ENCODE results near the gene ARPC1A. TPM values are rescaled to one million over a fixed set of nuclear protein-coding genes. Genes with fewer than 3 reads are reported as not detected.
"Not testable (repeated sequence)": the region's sequence is repeated elsewhere in the genome, so short reads cannot be mapped to it uniquely, and the experiment has no call there.

Gene ARPC1A
- total and polyA plus RNA-seq, 2 experiments from 2014 or later, result 209 to 294 TPM

GRCh38 chr7:99312316-99313203, 13.1 kb upstream of the ARPC1A start:
- H3K27ac ChIP-seq, result no peak overlapping the region
- no peaks in the 10 kb centered on the region for H3K9me2 ChIP-seq (ENCODE audit: insufficient read depth)
- no peak overlapping the region for H3K9ac ChIP-seq
- WGBS, 2 experiments (ENCODE audit: low coverage in 1 of 2, low lambda C conversion rate in 2 of 2, missing lambda C conversion rate in 2 of 2), result 26 to 32% methylated on average over 16 of the region's 16 CpGs
- in situ Hi-C loops (cut with MboI), result loop anchor here (5.0 to 10.0 kb wide), 2 partner anchors 168 to 270 kb away; partner anchors contain the start of gene SMURF1
- H3F3A ChIP-seq (ENCODE audit: insufficient read depth), result no peaks in the 10 kb centered on the region
- H3K9me3 ChIP-seq (ENCODE audit: low read depth), result no peaks in the 10 kb centered on the region
- H2AFZ ChIP-seq, result peak overlapping the region; percentile 54
- H3K27me3 ChIP-seq (replicated peaks; ENCODE audit: insufficient read depth), result no peaks in the 10 kb centered on the region
- H3K36me3 ChIP-seq (ENCODE audit: low read depth), result no peaks in the 10 kb centered on the region
- no peak overlapping the region for H3K4me3 ChIP-seq
- peak overlapping the region; percentile 41 for H3K4me2 ChIP-seq (ENCODE audit: unreplicated experiment)
- no peaks in the 10 kb centered on the region for H3K4me1 ChIP-seq (ENCODE audit: insufficient read depth)
- H3K79me2 ChIP-seq (ENCODE audit: insufficient read depth), result no peaks in the 10 kb centered on the region
- TF ChIP-seq EZH2phosphoT487 (IDR thresholded peaks at IDR 0.05; ENCODE audit: insufficient read depth, low read depth), result no peak
- TF ChIP-seq EZH2 (IDR thresholded peaks at IDR 0.05; ENCODE audit: insufficient read depth, poor library complexity, severe bottlenecking), result no peak
- DNase-seq, result peak; percentile 70
- no peaks in the 10 kb centered on the region for H4K20me1 ChIP-seq (ENCODE audit: insufficient read depth)

GRCh38 chr7:99313204-99313573, 12.5 kb upstream of the ARPC1A start:
- no peaks in the 10 kb centered on the region for H3K27me3 ChIP-seq (replicated peaks; ENCODE audit: insufficient read depth)

GRCh38 chr7:99314504-99314903, 11.2 kb upstream of the ARPC1A start:
- H3K9me2 ChIP-seq (ENCODE audit: insufficient read depth), result no peaks in the 10 kb centered on the region

More at GRCh38 chr7:99313204-99313573, 12.5 kb upstream of the ARPC1A start:
- Histone ChIP-seq H3K36me3 (ENCODE audit: low read depth) (no peaks in the 10 kb centered on the region), H3K4me2 (ENCODE audit: unreplicated experiment) (peak overlapping the region; percentile 41), H3F3A (ENCODE audit: insufficient read depth) (no peaks in the 10 kb centered on the region), H4K20me1 (ENCODE audit: insufficient read depth) (no peaks in the 10 kb centered on the region), H3K9me2 (ENCODE audit: insufficient read depth) (no peaks in the 10 kb centered on the region), H2AFZ (no peak overlapping the region), H3K9me3 (ENCODE audit: low read depth) (no peaks in the 10 kb centered on the region), H3K4me1 (ENCODE audit: insufficient read depth) (no peaks in the 10 kb centered on the region), H3K79me2 (ENCODE audit: insufficient read depth) (no peaks in the 10 kb centered on the region), H3K4me3 (no peak overlapping the region), H3K27ac (no peak overlapping the region), H3K9ac (no peak overlapping the region)
- 41 to 63% methylated on average over 1 of the region's 1 CpG for WGBS, 2 experiments (ENCODE audit: low coverage in 1 of 2, low lambda C conversion rate in 2 of 2, missing lambda C conversion rate in 2 of 2)
- TF ChIP-seq EZH2 (IDR thresholded peaks at IDR 0.05; ENCODE audit: insufficient read depth, poor library complexity, severe bottlenecking) (no peak), EZH2phosphoT487 (IDR thresholded peaks at IDR 0.05; ENCODE audit: insufficient read depth, low read depth) (no peak)
- in situ Hi-C loops (cut with MboI), result loop anchor here (5.0 to 10.0 kb wide), 2 partner anchors 168 to 271 kb away; partner anchors contain the start of gene SMURF1
- no peak for DNase-seq

GRCh38 chr7:99320371-99320770, 5.3 kb upstream of the ARPC1A start:
- Histone ChIP-seq H3K27ac (no peak overlapping the region), H3K4me3 (no peak overlapping the region), H3K4me1 (ENCODE audit: insufficient read depth) (0 out of 2 replicates have a peak, but pooled peaks cover 3% of the 10 kb centered on the region), H3K4me2 (ENCODE audit: unreplicated experiment) (no peak overlapping the region), H3K9me2 (ENCODE audit: insufficient read depth) (no peaks in the 10 kb centered on the region), H3K9me3 (ENCODE audit: low read depth) (no peaks in the 10 kb centered on the region), H2AFZ (no peak overlapping the region), H3F3A (ENCODE audit: insufficient read depth) (no peaks in the 10 kb centered on the region), H4K20me1 (ENCODE audit: insufficient read depth) (no peaks in the 10 kb centered on the region), H3K79me2 (ENCODE audit: insufficient read depth) (peaks cover 9% of the 10 kb centered on the region), H3K9ac (no peak overlapping the region), H3K27me3 (replicated peaks; ENCODE audit: insufficient read depth) (no peaks in the 10 kb centered on the region), H3K36me3 (ENCODE audit: low read depth) (no peaks in the 10 kb centered on the region)
- in situ Hi-C loops (cut with MboI), result no loop called here
- TF ChIP-seq EZH2 (IDR thresholded peaks at IDR 0.05; ENCODE audit: insufficient read depth, poor library complexity, severe bottlenecking) (no peak), EZH2phosphoT487 (IDR thresholded peaks at IDR 0.05; ENCODE audit: insufficient read depth, low read depth) (no peak)
- 70% methylated on average over 4 of the region's 4 CpGs for WGBS, 2 experiments (ENCODE audit: low coverage in 1 of 2, low lambda C conversion rate in 2 of 2, missing lambda C conversion rate in 2 of 2)
- no peak for DNase-seq

More at GRCh38 chr7:99314504-99314903, 11.2 kb upstream of the ARPC1A start:
- no peak overlapping the region for H2AFZ ChIP-seq
- H3K27ac ChIP-seq, result no peak overlapping the region
- H3K4me1 ChIP-seq (ENCODE audit: insufficient read depth), result no peaks in the 10 kb centered on the region
- no peaks in the 10 kb centered on the region for H3K9me3 ChIP-seq (ENCODE audit: low read depth)
- in situ Hi-C loops (cut with MboI), result loop anchor here (5.0 to 10.0 kb wide), 2 partner anchors 170 to 272 kb away; partner anchors contain the start of gene SMURF1
- H3K36me3 ChIP-seq (ENCODE audit: low read depth), result no peaks in the 10 kb centered on the region
- no peak for DNase-seq
- TF ChIP-seq EZH2 (IDR thresholded peaks at IDR 0.05; ENCODE audit: insufficient read depth, poor library complexity, severe bottlenecking), result no peak
- no peak for TF ChIP-seq EZH2phosphoT487 (IDR thresholded peaks at IDR 0.05; ENCODE audit: insufficient read depth, low read depth)
- no peak overlapping the region for H3K9ac ChIP-seq
- no peaks in the 10 kb centered on the region for H3K79me2 ChIP-seq (ENCODE audit: insufficient read depth)
- H3K27me3 ChIP-seq (replicated peaks; ENCODE audit: insufficient read depth), result no peaks in the 10 kb centered on the region
- no peaks in the 10 kb centered on the region for H3F3A ChIP-seq (ENCODE audit: insufficient read depth)
- H3K4me3 ChIP-seq, result no peak overlapping the region
- WGBS, 2 experiments (ENCODE audit: low coverage in 1 of 2, low lambda C conversion rate in 2 of 2, missing lambda C conversion rate in 2 of 2), result 73 to 74% methylated on average over 7 of the region's 7 CpGs
- H3K4me2 ChIP-seq (ENCODE audit: unreplicated experiment), result no peak overlapping the region
- no peaks in the 10 kb centered on the region for H4K20me1 ChIP-seq (ENCODE audit: insufficient read depth)

- Histone ChIP-seq H3K4me1 (ENCODE audit: insufficient read depth) (peaks cover 11% of the 10 kb centered on the region), H3F3A (ENCODE audit: insufficient read depth) (peaks cover 13% of the 10 kb centered on the region; the same call in 1 of the 2 replicates), H3K79me2 (ENCODE audit: insufficient read depth) (peaks cover 29% of the 10 kb centered on the region)
- H3K4me2 ChIP-seq (ENCODE audit: unreplicated experiment); H4K20me1 ChIP-seq (ENCODE audit: insufficient read depth); H3K9ac ChIP-seq; H3K27me3 ChIP-seq (replicated peaks; ENCODE audit: insufficient read depth); H2AFZ ChIP-seq; in situ Hi-C loops (cut with MboI); DNase-seq; H3K9me3 ChIP-seq (ENCODE audit: low read depth); H3K9me2 ChIP-seq (ENCODE audit: insufficient read depth); H3K4me3 ChIP-seq; H3K36me3 ChIP-seq (ENCODE audit: low read depth); H3K27ac ChIP-seq: not testable (repeated sequence)
- WGBS, 2 experiments (ENCODE audit: low coverage in 1 of 2, low lambda C conversion rate in 2 of 2, missing lambda C conversion rate in 2 of 2), result 96 to 98% methylated on average over 6 of the region's 6 CpGs
Measured at GRCh38 chr7:99322659-99323058, 3.0 kb upstream of the ARPC1A start.
